Endothelial cell of umbilical vein (primary cell): ENCODE results near the gene UST. TPM values are rescaled to one million over a fixed set of nuclear protein-coding genes. Genes with fewer than 3 reads are reported as not detected.
"Not testable (repeated sequence)": the region's sequence is repeated elsewhere in the genome, so short reads cannot be mapped to it uniquely, and the experiment has no call there.

Experiments used
- BruUV-seq: library from RNA; stranded (reverse); fragments of 400-500 nt; replicated peaks from 2 replicates; lab custom pipeline; 2021; lab: Mats Ljungman, UMichigan
- CTCF ChIA-PET: fragments of 300-600, 350-600 bp; sonication (Branson Sonifier 250); formaldehyde crosslinking; loops from one replicate; lab custom pipeline; 2021; ENCODE audit warnings: antibody characterized with exemption, inconsistent platforms; lab: Charles Lee
- POLR2A ChIA-PET: fragments of 300-600, 350-600 bp; sonication (Branson Sonifier 250); formaldehyde crosslinking; loops from one replicate; lab custom pipeline; 2021; ENCODE audit warnings: antibody characterized with exemption, inconsistent platforms; lab: Charles Lee
- DNase-seq: peaks from one replicate; pipeline ENCODE4 v3.0.0-alpha.2; 2011; ENCODE audit warnings: low read depth, low spot score
- FAIRE-seq: peaks from 2 replicates; lab custom pipeline; 2011; peaks lifted over from hg19 to GRCh38; lab: Jason Lieb, UNC
- H2AFZ ChIP-seq: 2 replicates; pipeline ENCODE4 v1.6.0; 2012; ENCODE audit warnings: low read depth, low read length, control low read depth, inconsistent platforms
- H3K27ac ChIP-seq: 2 replicates; pipeline ENCODE4 v1.5.1; 2011; ENCODE audit warnings: low read depth, mild to moderate bottlenecking, control low read depth, low read length, moderate library complexity; ENCODE audit not compliant: insufficient read depth
- H3K27me3 ChIP-seq, 2 experiments: 2 replicates each; pipeline versions ENCODE4 v1.6.0 to v1.6.1; 2011; ENCODE audit warnings: low read length in 2 of 2, mixed read lengths in 1 of 2; ENCODE audit not compliant: control insufficient read depth in 2 of 2, insufficient read depth in 2 of 2
- H3K36me3 ChIP-seq, 2 experiments: 2 replicates in 1 of 2; 3 replicates in 1 of 2; pipeline ENCODE4 v1.5.1; 2011; ENCODE audit warnings: low read length in 2 of 2, mild to moderate bottlenecking in 1 of 2, moderate library complexity in 1 of 2; ENCODE audit not compliant: control insufficient read depth in 2 of 2, insufficient read depth in 2 of 2; ENCODE audit errors: extremely low read depth in 1 of 2
- H3K4me1 ChIP-seq: 3 replicates; pipeline ENCODE4 v1.5.1; 2011; ENCODE audit warnings: mild to moderate bottlenecking, low read length; ENCODE audit not compliant: control insufficient read depth, insufficient read depth; ENCODE audit errors: extremely low read depth
- H3K4me2 ChIP-seq: 2 replicates; pipeline ENCODE4 v1.6.1; 2011; ENCODE audit warnings: low read length, control low read depth, mixed read lengths; ENCODE audit not compliant: insufficient read depth
- H3K4me3 ChIP-seq, 3 experiments: fragments of 200-600 bp in 1 of 3; sonication (generic), shearing (Covaris generic) in 1 of 3; replicated peaks in 1 of 3; 2 replicates each; pipeline ENCODE4 v1.5.1; 2011 to 2016; ENCODE audit warnings: control low read depth in 3 of 3, low read length in 3 of 3, mild to moderate bottlenecking in 2 of 3, inconsistent platforms in 1 of 3, low read depth in 1 of 3, moderate library complexity in 1 of 3; ENCODE audit not compliant: insufficient read depth in 1 of 3
- H3K79me2 ChIP-seq: 2 replicates; pipeline ENCODE4 v1.6.0; 2012; ENCODE audit warnings: low read length, inconsistent platforms; ENCODE audit not compliant: control insufficient read depth, insufficient read depth
- H3K9ac ChIP-seq: replicated peaks from 2 replicates; pipeline ENCODE3; 2011; ENCODE audit warnings: low read length, control low read depth; ENCODE audit not compliant: insufficient read depth; ENCODE audit errors: extremely low read depth
- H3K9me1 ChIP-seq: replicated peaks from 3 replicates; pipeline ENCODE4 v1.6.0; 2011; ENCODE audit warnings: mild to moderate bottlenecking, low read length; ENCODE audit not compliant: control insufficient read depth, insufficient read depth; ENCODE audit errors: extremely low read depth
- H3K9me3 ChIP-seq: replicated peaks from 2 replicates; pipeline ENCODE4 v1.5.1; 2012; ENCODE audit warnings: low read length, inconsistent platforms; ENCODE audit not compliant: control insufficient read depth, insufficient read depth
- H4K20me1 ChIP-seq: replicated peaks from 2 replicates; pipeline ENCODE3; 2011; ENCODE audit warnings: mild to moderate bottlenecking, low read length; ENCODE audit not compliant: control insufficient read depth, insufficient read depth; ENCODE audit errors: extremely low read depth
- EZH2 ChIP-seq: IDR thresholded peaks from 2 replicates; pipeline ENCODE4 v1.6.1; 2012; ENCODE audit warnings: borderline replicate concordance, low read depth, mild to moderate bottlenecking, moderate library complexity, low read length, inconsistent platforms; ENCODE audit not compliant: severe bottlenecking
- FOS ChIP-seq: IDR thresholded peaks from 2 replicates; pipeline ENCODE4 v1.6.1; 2011; ENCODE audit warnings: mild to moderate bottlenecking, low read length, moderate library complexity, borderline replicate concordance; ENCODE audit not compliant: insufficient read depth
- GATA2 ChIP-seq: IDR thresholded peaks from 2 replicates; pipeline ENCODE4 v1.7.0; 2011; ENCODE audit warnings: low read depth, mild to moderate bottlenecking, moderate library complexity, mixed read lengths, low read length; ENCODE audit not compliant: insufficient read length, insufficient read depth
- JUN ChIP-seq: IDR thresholded peaks from 2 replicates; pipeline ENCODE4 v1.6.1; 2011; ENCODE audit warnings: borderline replicate concordance, low read depth; ENCODE audit not compliant: insufficient read length, insufficient read depth
- MYC ChIP-seq: IDR thresholded peaks from one replicate; pipeline ENCODE4 v1.6.1; 2011; ENCODE audit warnings: mild to moderate bottlenecking, low read depth, low read length
- POLR2A ChIP-seq: IDR thresholded peaks from 2 replicates; pipeline ENCODE4 v1.6.1; 2012; ENCODE audit warnings: low read depth, mild to moderate bottlenecking, control low read depth, low read length
- POLR2AphosphoS5 ChIP-seq: IDR thresholded peaks from 2 replicates; pipeline ENCODE4 v1.6.1; 2012; ENCODE audit warnings: low read depth, mild to moderate bottlenecking, control low read depth, low read length, moderate library complexity; ENCODE audit not compliant: insufficient read depth
- dilution Hi-C: fragments of 300-500 bp; cut with MboI; formaldehyde crosslinking; loops from one replicate; pipeline ENCODE4 v1.15.0; 2019; ENCODE audit warnings: low sequenced_read_pairs; ENCODE audit not compliant: extremely low pct_ligation_motif_present
- intact Hi-C: fragments of 100-400 bp; cut with micrococcal nuclease; formaldehyde crosslinking; loops from one replicate; pipeline ENCODE4 v1.10.0; 2022
- polyA plus RNA-seq, 4 experiments: library from polyadenylated mRNA; depleted of rRNA in 3 of 4; stranded (reverse) in 3 of 4; unstranded in 1 of 4; fragments of >200 nt; gene quantifications; 2 replicates each; pipeline versions ENCODE4 v1.2.1 to v1.2.3, GENCODE V29; 2011 to 2012; ENCODE audit warnings: missing spikeins in 1 of 4
- total RNA-seq: library from RNA; stranded (reverse); gene quantifications from 2 replicates; pipeline ENCODE4 v1.2.3, GENCODE V29; 2021
- TF ChIP-seq, protein P1 (sequence below): IDR thresholded peaks from 2 replicates; pipeline ENCODE4 v1.6.1; 2011; ENCODE audit not compliant: insufficient read depth, insufficient read length
- TF ChIP-seq, protein P2 (sequence below), 2 donors: IDR thresholded peaks; 1 replicate in 1 of 2; 2 replicates in 1 of 2; pipeline ENCODE4 v1.5.1; 2011; ENCODE audit warnings: low read length in 2 of 2, mild to moderate bottlenecking in 2 of 2, moderate library complexity in 2 of 2, control low read depth in 1 of 2, inconsistent platforms in 1 of 2, low read depth in 1 of 2; ENCODE audit not compliant: insufficient read depth in 1 of 2; ENCODE audit errors: extremely low read depth in 1 of 2

The UST gene
- total and polyA plus RNA-seq, 2 donors (not counting 3 experiments of a cell fraction or from before 2014, with no cell fraction given) = 0.26 to 0.84 TPM

DNA sequence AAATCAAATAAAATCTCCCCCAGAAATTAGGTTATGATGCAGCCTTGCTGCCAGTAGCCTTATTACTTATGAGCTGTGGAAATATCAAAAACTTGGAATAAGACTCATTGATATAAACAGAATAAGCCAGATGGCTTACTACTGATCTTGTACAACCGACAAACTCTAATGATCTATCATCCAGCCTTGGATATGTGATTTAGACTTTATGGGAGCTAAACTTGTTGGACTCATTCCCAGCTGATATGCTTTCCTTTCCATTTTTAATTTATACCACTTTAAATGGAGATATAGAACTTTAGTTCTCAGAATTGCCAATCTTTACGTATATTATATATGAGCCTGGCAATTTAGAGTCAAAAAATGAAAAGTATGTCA, 5.0 kb downstream of the UST start:
- FAIRE-seq (no peak), DNase-seq (no peak)
- Histone ChIP-seq H3K27ac (no peak overlapping the region), H3K9me3 (no peaks in the 10 kb centered on the region), H3K27me3 (peaks cover 29 to 39% of the 10 kb centered on the region in 2 experiments), H3K36me3 (no peaks in the 10 kb centered on the region), H3K4me2 (no peak overlapping the region), H2AFZ (no peak overlapping the region), H4K20me1 (no peaks in the 10 kb centered on the region), H3K9me1 (no peaks in the 10 kb centered on the region), H3K4me3 (no peak overlapping the region), H3K4me1 (peaks cover 7% of the 10 kb centered on the region), H3K9ac (no peak overlapping the region), H3K79me2 (no peaks in the 10 kb centered on the region)
- dilution Hi-C loops = no loop called here
- ChIA-PET POLR2A (no interaction called here), CTCF (no interaction called here)
- no TSS peak for BruUV-seq
- intact Hi-C loops = no loop called here
- no peak for TF ChIP-seq FOS
- no peak for TF ChIP-seq POLR2AphosphoS5
- TF ChIP-seq, protein P1, sequence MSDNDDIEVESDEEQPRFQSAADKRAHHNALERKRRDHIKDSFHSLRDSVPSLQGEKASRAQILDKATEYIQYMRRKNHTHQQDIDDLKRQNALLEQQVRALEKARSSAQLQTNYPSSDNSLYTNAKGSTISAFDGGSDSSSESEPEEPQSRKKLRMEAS = no peak
- no peak for TF ChIP-seq POLR2A
- TF ChIP-seq, protein P2, sequence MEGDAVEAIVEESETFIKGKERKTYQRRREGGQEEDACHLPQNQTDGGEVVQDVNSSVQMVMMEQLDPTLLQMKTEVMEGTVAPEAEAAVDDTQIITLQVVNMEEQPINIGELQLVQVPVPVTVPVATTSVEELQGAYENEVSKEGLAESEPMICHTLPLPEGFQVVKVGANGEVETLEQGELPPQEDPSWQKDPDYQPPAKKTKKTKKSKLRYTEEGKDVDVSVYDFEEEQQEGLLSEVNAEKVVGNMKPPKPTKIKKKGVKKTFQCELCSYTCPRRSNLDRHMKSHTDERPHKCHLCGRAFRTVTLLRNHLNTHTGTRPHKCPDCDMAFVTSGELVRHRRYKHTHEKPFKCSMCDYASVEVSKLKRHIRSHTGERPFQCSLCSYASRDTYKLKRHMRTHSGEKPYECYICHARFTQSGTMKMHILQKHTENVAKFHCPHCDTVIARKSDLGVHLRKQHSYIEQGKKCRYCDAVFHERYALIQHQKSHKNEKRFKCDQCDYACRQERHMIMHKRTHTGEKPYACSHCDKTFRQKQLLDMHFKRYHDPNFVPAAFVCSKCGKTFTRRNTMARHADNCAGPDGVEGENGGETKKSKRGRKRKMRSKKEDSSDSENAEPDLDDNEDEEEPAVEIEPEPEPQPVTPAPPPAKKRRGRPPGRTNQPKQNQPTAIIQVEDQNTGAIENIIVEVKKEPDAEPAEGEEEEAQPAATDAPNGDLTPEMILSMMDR (IDR thresholded peaks at IDR 0.05; ENCODE audit: extremely low read depth in 1 of 2, insufficient read depth in 1 of 2, low read depth in 1 of 2, low read length in 2 of 2) = no peak
- no peak for TF ChIP-seq JUN
- no peak for TF ChIP-seq GATA2
- no peak for TF ChIP-seq EZH2
- TF ChIP-seq MYC = no peak

DNA sequence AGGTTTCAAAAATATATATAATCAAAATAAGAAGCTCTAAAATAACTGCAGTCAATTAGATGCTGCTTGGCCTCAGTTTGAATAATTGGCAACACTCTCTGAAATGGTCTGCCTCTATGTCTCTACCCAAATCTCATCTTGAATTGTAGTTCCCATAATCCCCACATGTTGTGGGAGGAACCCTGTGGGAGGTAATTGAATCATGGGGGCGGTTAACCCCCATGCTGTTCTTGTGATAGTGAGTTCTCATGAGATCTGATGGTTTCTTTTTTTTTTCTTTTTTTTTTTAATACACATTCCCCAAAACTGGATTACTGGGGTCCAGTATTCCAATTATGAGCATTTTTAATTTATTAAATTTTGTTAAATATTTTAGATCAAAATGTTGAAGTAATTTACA, 8.5 kb downstream of the UST start:
- H3K9me1 ChIP-seq, H3K9me3 ChIP-seq, H3K4me3 ChIP-seq, H2AFZ ChIP-seq, H3K9ac ChIP-seq, POLR2A ChIA-PET, dilution Hi-C loops, H3K4me2 ChIP-seq, FAIRE-seq, H3K4me1 ChIP-seq, intact Hi-C loops, H4K20me1 ChIP-seq, H3K36me3 ChIP-seq, DNase-seq, H3K79me2 ChIP-seq, H3K27ac ChIP-seq, BruUV-seq: not testable (repeated sequence)
- peaks cover 7 to 12% of the 10 kb centered on the region in 2 experiments for H3K27me3 ChIP-seq
- CTCF ChIA-PET = interaction anchor here (1.0 to 1.1 kb wide), 2 partner anchors 12 to 46 kb away, joined by 3 read pairs; no protein-coding TSS in a partner anchor
